GM13976 (cell line): Measurements from ENCODE around the gene PIM3.

Source experiments
- DNase-seq: peaks from one replicate; pipeline ENCODE4 v3.0.0; 2012; ENCODE audit warnings: low spot score
- CTCF ChIP-seq: IDR thresholded peaks from 2 replicates; pipeline ENCODE4 v1.5.1; 2012; ENCODE audit warnings: borderline replicate concordance, mild to moderate bottlenecking; ENCODE audit not compliant: insufficient read depth; ENCODE audit errors: extremely low read depth, missing control alignments, control extremely low read depth
- in situ Hi-C: fragments of 300-500 bp; cut with MboI; formaldehyde crosslinking; loops from one replicate; pipeline ENCODE4 v1.12.0; 2022; ENCODE audit warnings: low sequenced_read_pairs, mixed read lengths, inconsistent platforms; ENCODE audit not compliant: unreplicated experiment

Gene PIM3

GRCh38 chr22:49947296-49947622, 13.3 kb upstream of the PIM3 start:
- DNase-seq = no peak
- in situ Hi-C loops = no loop called here
- no peak for TF ChIP-seq CTCF

- in situ Hi-C loops = no loop called here
- DNase-seq = no peak
- TF ChIP-seq CTCF = no peak
Observed at GRCh38 chr22:49948116-49948957, 12.2 kb upstream of the PIM3 start.

- no peak for TF ChIP-seq CTCF
- in situ Hi-C loops = no loop called here
- no peak for DNase-seq
Observed at GRCh38 chr22:49948958-49949913, 11.3 kb upstream of the PIM3 start.

DNA sequence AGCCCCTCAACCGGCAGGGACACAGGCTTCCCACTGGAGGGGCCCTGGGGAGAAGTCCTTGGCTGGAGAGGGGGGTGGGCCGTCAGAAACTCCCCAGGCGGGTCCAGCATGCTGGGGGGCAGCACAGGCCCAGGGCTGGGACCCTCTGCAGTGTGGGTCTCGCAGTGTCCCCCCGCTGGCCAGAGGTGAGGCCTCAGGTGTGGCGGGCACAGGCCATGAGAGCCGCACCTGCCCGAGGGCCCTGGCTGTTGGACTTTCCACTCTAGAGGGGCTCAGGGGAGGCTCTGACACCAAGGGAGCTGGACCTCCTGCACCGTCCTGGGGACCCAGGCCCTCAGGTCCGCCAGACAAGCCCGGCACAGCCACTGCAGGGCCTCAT, 10.7 kb upstream of the PIM3 start:
- no peak for TF ChIP-seq CTCF
- no peak for DNase-seq
- in situ Hi-C loops = no loop called here

- no peak for TF ChIP-seq CTCF
- DNase-seq = no peak
- in situ Hi-C loops = no loop called here
Observed at GRCh38 chr22:49950396-49950994, 10.1 kb upstream of the PIM3 start.

DNA sequence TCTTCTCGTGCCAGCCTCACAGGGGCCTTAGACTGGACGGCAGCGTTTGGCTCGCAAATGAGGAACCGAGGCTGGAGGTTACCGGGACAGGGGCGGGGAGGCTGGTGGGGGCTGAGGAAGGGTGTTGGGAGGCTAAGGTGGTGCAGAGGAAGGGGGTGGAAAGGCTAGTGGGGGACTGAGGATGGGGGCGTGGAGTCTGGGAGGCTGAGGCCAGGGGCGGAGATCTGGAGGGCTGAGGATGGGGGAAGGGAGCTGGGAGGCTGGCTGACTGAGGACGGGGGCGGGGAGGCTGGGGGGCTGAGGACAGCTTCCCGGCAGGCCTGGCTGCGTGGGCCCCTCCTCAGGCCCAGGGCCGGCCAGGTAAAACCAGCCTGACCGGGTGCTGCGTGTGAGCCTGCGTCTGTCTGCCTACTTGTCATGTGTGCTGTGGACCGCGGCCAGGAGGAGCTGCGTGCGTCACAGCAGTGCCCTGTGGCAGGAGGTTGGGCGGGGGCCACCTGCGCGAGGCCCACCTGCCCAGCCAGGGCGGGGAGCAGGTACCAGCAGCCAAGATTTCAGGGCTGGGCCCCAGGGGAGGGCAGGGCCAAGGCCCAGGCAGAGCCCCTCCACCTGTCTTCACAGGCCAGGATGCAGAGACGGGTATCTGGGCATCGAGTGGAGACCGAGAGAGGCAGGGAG, 9.4 kb upstream of the PIM3 start:
- peak; percentile 59 for DNase-seq
- TF ChIP-seq CTCF = no peak
- in situ Hi-C loops = no loop called here
